Ishikawa (cell line): ENCODE measurements around the gene EVI5L.

Experiments used
- CREB1 ChIP-seq: IDR thresholded peaks from 2 replicates; pipeline ENCODE4 v1.6.1; 2012; ENCODE audit warnings: low read depth
- EGR1 ChIP-seq: IDR thresholded peaks from 2 replicates; pipeline ENCODE4 v1.6.1; 2012
- EP300 ChIP-seq: IDR thresholded peaks from 2 replicates; pipeline ENCODE4 v1.6.1; 2012; ENCODE audit warnings: borderline replicate concordance
- NFIC ChIP-seq: IDR thresholded peaks from 2 replicates; pipeline ENCODE4 v1.6.1; 2012
- RAD21 ChIP-seq: IDR thresholded peaks from 2 replicates; pipeline ENCODE4 v1.6.1; 2012; ENCODE audit warnings: low read depth
- TCF12 ChIP-seq: IDR thresholded peaks from 2 replicates; pipeline ENCODE4 v1.6.1; 2012; ENCODE audit warnings: low read depth
- TEAD4 ChIP-seq: IDR thresholded peaks from 2 replicates; pipeline ENCODE4 v1.6.1; 2012
- USF1 ChIP-seq: IDR thresholded peaks from 2 replicates; pipeline ENCODE4 v1.6.1; 2012
- YY1 ChIP-seq: IDR thresholded peaks from 2 replicates; pipeline ENCODE4 v1.6.1; 2012; ENCODE audit warnings: low read depth
- ZBTB7A ChIP-seq: IDR thresholded peaks from 2 replicates; pipeline ENCODE4 v1.6.1; 2012; ENCODE audit warnings: low read depth
- TF ChIP-seq, protein P1 (sequence below): IDR thresholded peaks from 2 replicates; pipeline ENCODE4 v1.6.1; 2012; ENCODE audit warnings: low read depth, mild to moderate bottlenecking
- TF ChIP-seq, protein P2 (sequence below): IDR thresholded peaks from 2 replicates; pipeline ENCODE4 v1.6.1; 2012

Gene EVI5L

DNA sequence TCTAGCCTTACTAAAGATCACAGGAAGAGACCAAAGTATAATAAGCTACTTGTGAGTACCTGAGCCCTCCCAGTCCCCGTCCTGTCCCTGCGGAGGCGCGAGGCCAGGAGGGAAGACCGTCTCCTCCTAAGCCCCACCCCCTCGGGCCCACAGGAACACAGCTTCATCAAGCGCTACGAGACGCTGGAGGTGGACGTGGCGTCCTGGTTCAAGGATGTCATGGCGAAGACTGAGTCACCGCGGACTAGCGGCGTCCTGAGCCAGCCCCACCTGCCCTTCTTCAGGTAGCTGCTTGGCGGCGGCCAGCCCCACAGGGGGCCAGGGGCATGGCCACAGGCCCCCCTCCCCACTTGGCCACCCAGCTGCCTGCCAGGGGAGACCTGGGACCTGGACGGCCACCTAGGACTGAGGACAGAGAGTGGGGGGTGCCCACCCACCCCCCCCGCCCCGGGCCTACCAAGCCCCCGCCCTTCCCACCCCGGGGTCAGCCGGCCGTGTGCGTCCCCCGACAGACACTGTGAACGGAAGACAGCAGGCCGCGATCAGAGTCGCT lies 82.2 kb downstream of the EVI5L start:
- TF ChIP-seq EGR1 (no peak), NFIC (no peak), TEAD4 (no peak)

DNA sequence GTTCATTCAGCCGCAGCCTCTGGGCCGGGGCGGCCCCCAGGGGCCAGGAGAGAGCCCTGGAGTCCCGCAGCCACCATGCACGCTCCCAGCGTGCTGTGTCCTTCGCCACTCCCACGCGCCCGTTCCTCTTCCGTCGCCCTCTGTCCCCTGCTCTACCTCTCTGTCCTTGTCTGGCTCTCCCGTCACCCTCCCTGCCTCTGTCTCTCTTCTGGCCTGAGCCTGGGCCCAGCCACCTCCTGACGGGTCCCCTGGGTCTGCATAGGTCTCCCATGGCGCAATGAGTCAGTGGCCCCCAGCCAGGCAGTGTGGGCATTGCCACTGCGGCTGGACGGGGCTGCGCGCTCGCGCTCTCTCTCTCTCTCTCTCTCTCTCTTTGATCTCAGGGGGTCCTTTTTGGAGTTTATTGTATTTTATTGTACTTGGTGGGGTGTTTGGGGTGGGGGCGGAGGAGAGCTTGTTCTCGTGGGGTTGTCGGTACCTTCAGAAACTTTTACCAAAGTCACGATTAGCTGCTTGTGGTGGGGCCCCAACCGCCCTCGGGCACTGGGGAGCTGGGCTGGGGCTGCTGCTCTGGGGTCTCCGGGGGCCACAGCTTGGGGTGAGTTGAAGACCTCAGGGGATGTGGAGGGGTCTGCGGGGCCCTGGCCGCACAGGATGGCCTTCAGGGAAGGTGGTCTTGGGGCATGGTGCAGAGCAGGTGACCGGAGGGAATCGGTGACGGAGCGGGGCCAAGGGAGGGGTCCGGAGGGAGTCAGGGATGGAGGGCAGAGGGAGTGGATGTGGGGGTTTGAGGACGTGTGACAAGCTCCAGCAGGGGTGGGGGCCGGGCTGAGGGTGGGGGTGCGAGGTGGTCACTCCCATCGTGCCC lies 82.9 kb downstream of the EVI5L start:
- TF ChIP-seq, protein P1, sequence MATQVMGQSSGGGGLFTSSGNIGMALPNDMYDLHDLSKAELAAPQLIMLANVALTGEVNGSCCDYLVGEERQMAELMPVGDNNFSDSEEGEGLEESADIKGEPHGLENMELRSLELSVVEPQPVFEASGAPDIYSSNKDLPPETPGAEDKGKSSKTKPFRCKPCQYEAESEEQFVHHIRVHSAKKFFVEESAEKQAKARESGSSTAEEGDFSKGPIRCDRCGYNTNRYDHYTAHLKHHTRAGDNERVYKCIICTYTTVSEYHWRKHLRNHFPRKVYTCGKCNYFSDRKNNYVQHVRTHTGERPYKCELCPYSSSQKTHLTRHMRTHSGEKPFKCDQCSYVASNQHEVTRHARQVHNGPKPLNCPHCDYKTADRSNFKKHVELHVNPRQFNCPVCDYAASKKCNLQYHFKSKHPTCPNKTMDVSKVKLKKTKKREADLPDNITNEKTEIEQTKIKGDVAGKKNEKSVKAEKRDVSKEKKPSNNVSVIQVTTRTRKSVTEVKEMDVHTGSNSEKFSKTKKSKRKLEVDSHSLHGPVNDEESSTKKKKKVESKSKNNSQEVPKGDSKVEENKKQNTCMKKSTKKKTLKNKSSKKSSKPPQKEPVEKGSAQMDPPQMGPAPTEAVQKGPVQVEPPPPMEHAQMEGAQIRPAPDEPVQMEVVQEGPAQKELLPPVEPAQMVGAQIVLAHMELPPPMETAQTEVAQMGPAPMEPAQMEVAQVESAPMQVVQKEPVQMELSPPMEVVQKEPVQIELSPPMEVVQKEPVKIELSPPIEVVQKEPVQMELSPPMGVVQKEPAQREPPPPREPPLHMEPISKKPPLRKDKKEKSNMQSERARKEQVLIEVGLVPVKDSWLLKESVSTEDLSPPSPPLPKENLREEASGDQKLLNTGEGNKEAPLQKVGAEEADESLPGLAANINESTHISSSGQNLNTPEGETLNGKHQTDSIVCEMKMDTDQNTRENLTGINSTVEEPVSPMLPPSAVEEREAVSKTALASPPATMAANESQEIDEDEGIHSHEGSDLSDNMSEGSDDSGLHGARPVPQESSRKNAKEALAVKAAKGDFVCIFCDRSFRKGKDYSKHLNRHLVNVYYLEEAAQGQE: no peak
- TF ChIP-seq ZBTB7A (no peak; the same call in 1 of the 2 replicates), RAD21 (no peak), EGR1 (no peak), CREB1 (no peak), TCF12 (no peak), USF1 (no peak), YY1 (no peak), TEAD4 (no peak)
- TF ChIP-seq, protein P2, sequence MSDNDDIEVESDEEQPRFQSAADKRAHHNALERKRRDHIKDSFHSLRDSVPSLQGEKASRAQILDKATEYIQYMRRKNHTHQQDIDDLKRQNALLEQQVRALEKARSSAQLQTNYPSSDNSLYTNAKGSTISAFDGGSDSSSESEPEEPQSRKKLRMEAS: no peak

DNA sequence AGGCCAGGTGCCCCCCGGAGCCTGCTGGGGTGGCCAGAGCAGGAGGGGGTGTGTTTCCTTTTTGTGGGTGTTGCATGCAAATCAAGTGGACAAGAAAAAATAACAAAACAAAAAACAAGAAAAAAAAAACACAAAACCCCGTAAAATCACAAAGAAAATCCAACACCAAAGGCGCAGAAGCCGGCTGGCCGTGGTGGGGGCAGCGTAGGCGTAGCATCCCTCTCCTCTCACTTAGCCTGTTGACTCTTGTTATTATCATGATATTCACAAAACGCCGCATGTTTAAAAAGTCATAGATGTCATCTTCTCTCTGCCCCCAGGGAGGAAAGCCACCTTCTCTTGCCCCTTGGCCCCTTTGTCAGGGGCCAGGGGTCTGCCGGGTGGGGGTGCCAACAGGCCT lies 83.6 kb downstream of the EVI5L start:
- no peak; the same call in 1 of the 2 replicates for TF ChIP-seq ZBTB7A

- no peak for TF ChIP-seq RAD21
- TF ChIP-seq TEAD4: no peak
- TF ChIP-seq CREB1: no peak
- TF ChIP-seq, protein P1: no peak
- no peak for TF ChIP-seq EP300
- no peak for TF ChIP-seq USF1
- no peak for TF ChIP-seq ZBTB7A
These were observed 84.1 kb downstream of the EVI5L start for GRCh38 chr19:7914099-7914498.
